H54 (cell line): ENCODE results near the gene TSC2.
A peak's percentile ranks its signal among the peaks of the same experiment; 100 is the strongest.
"Not testable (repeated sequence)": the region's sequence is repeated elsewhere in the genome, so short reads cannot be mapped to it uniquely, and the experiment has no call there.

ENCODE experiments used
- DNase-seq: peaks from one replicate; pipeline ENCODE4 v3.0.0; 2011; ENCODE audit warnings: low spot score, mixed read lengths; ENCODE audit not compliant: insufficient read length
- FAIRE-seq: peaks from 3 replicates; lab custom pipeline; 2011; peaks lifted over from hg19 to GRCh38; lab: Jason Lieb, UNC
- POLR2A ChIP-seq: IDR thresholded peaks from 2 replicates; pipeline ENCODE4 v1.6.1; 2011; ENCODE audit warnings: low read depth, mild to moderate bottlenecking, low read length

The TSC2 gene

DNA sequence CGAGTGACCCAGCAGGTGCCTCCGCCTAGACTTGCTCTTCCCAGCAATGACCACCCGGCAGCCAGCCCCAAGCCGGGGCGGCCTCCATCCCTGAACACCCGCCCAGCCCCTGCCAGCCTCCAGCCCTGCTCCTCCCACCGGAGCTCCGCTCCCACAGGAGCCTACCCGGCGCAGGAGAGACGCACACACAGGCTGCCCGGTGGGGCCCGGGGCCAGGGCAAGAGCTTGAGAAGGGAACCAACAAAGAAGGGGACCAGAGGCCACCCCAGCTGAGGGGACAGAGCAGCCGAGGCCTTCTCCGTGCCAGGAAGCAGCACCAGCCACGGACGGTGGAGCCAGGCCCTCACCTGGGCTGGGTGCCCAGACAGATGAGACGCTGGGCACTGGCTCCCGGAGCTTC, 74.1 kb downstream of the TSC2 start:
- DNase-seq (no peak), FAIRE-seq (no peak)
- no peak for TF ChIP-seq POLR2A

DNA sequence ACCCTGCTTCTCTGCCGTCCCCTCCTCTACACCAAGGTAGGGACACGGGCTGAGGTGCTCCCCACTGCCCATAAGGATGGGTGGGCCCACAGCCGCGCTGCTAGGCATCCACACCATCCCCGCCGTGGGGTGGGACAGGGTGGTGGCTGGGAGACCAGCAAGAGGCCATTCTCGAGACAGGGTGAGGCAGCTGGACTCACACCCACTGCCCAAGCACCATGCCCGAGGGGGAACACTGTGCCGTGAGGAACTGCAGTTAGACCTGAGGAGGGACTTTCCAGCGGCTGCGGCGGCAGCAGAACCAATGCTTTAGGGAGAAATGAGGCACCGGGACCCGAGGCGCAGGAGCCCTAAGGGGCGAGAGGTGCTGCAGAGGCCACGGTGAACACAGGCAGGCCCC, 74.6 kb downstream of the TSC2 start:
- no peak for DNase-seq
- no peak for TF ChIP-seq POLR2A
- FAIRE-seq: no peak

DNA sequence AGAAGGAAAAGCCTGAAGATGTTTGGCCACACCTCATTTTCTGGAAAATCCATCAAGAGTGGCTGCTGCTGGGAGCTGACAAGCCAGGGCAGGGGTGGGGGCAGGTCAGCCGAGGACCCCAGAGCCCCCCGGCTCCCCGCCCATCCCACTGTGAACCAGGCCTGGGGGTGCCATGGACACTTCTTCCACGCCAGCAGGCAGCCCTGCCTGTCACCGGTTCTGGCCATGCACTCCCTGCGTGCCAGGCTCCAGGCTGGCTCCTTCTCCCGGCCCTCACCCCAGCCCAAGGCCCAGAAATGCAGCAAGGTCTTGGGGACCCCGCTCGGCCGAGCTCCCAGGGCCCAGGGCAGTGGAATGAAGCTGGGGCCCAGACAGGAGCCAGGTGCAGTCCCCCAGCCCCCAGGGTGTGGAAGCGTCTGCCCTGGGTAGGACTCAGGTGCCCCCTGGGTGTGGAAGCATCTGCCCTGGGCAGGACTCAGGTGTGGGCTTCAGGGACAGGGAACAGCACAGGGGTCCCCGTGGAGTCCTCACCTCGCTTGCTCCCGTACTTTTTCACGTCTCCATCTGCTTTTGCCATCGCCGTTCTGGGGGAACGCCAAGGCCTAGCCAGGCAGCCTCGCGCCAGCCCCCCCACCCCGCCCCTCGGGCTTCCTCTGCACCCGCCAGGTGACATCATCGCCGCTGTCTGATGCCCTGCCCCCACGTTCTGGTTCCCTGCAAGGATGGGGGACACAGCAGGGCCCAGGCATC, 75.3 kb downstream of the TSC2 start:
- FAIRE-seq: not testable (repeated sequence)

DNA sequence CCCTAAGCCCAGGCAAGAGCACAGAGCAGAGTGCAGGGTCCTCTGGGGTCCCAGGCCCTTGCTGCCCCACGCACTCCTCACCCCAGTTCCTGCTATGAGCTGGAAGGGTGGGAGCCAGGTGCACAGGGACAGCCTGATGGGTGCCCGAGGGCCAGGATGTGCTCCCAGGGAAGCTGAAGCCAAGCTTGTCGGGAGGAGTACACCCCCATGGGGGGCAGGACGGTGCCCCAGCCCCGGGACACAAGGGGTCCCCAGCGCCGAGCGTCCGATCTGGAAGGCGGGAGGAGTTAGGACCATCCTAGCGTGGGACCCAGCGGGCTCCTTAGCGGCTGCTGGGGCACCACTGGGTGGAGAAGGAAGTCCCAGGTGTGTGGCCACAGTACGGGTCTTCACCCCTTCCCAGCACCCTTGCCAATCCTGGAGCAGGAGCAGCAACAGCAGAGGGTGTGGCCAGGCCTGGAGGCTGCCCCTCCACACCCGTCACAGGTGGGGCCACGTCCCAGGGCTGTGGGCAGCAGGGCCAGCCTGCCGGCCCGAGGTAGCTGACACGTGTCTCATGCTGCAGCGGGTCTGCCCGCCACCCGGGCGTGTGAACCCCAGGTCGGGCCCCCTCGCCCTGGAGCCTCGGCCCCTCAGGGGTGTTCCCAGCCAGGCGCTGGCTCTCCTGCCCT, 76.1 kb downstream of the TSC2 start:
- not testable (repeated sequence) for FAIRE-seq, DNase-seq

More for the DNA sequence above, 75.3 kb downstream of the TSC2 start:
- not testable (repeated sequence) for DNase-seq

DNA sequence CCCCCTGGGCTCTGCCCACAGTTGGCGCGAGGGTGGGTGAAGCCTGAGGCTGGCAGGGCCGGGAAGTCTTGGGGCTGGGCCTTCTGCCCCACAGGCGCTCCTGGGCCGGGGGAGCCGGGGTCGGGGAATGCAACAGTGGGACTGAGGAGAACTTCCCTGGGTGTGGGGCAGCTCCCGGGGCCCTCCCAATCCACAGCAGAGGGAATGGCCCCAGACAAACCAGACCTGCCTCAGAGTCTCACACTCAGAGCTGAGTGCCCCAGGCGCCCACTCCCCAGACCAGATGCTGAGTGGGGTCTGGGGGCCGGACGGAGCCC, 76.5 kb downstream of the TSC2 start:
- not testable (repeated sequence) for DNase-seq, FAIRE-seq

DNA sequence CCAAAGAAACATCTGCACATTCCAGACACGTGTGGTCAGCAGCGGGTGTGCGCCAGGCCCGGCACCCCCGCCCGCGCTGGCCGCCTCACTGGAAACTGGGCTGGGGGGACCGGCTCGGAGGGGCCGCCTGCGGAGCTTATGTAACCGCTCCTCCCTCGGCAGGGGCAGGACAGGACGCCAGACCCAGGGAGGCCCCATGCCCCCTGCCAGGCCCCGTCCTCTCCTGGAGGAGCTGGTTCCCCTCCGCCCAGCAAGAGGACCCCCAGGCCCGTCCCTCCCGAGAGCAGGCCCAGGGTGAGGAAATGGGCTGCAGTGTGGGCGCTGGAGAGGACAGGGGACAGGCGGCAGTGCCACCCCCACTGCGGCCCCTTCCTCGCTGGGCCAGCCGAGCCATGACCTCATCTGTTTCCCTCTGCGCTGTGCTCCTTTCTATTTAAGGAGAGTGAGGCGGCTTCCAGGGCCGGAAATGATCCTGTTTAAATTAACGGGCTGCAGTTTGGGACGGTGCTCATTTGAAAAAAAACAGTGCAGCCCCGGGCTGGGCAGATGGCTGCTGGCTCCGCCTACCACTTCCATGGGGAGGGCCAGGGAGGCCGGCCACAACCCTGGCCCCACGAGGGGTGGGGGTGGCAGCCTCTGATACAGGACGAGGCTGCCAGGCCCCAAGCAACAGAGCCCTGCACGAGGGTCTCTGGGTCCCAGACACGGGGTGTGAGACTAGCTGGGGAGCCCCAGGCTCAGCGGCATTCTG, 77.1 kb downstream of the TSC2 start:
- not testable (repeated sequence) for FAIRE-seq, DNase-seq
- TF ChIP-seq POLR2A: peak; percentile 22; the same call in 1 of the 2 replicates

DNA sequence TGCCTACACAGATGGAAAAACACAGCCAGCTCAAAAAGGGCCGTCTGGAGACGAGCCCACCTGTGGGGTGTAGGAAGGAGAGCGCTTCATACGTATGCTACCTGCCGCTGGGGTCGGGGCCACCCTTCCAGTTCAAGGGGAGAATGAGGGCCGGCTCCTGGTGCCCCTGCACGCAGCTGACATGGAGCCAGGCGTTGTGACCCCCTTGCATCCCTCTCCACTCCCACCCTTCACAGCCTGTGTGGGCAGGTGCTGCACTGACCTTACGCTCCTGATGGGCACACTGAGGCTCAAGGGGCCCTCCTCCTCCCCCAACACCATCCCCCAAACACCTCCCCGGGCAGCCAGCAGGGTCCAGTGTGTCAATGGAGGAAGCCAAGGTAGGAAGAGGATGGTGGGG, 77.8 kb downstream of the TSC2 start:
- not testable (repeated sequence) for FAIRE-seq, DNase-seq

DNA sequence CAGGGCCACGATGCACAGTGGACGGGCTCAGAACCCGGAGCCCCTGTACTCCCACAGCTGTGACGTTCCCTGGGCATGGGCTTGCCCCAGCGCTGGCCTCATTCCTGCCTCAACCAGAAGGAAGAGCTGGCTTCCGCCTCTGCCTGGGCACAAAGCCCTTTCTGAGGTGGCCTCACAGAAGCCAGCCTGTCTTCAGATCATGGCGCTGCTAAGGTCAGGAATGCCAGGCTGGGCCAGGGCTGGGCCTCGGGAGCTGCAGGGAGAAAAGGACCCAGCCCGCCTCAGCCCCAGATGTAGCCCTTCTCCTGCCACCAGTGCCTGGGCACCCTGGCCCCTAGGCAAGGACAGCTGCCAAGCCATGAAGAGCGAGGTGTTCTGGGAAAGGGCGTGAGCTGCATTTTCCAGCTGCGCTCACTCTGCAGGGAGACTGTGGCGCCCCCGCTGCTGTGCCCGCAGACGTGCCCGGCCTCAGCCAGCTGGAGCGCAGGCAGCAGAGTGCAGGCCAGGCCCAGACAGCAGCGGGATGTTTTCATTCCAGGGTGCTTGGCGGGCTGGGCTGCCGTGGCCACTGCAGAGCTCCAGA, 78.5 kb downstream of the TSC2 start:
- DNase-seq, FAIRE-seq: not testable (repeated sequence)

DNA sequence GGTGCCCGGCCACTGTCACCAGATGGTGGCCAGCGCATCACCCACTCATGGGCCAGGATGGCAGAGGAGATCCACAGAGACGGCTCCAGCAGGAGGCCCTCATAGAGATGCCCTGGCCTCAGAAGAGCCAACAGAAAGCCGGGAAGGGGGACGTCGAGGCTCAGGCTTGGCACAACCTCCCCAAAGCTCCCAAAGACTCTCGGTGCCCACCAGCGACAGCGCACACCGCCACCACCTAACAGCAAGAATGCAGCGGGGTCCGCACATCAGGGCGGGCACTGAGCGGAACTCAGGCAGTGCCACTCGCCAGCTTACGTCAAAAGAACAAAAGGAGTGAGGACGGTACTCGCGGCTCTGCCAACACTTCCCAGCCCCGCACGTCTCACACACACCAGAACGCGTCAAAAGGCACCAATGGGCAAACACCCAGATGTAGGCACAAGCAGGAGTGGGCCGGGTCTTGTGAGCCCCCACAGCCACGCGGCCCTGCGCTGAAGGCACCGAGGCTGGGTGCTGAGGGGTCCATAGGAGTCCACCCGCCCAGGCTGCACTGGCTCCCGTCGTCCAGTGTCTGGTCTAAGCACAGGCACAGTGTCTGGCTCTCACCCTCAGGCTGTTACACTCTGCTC, 79.3 kb downstream of the TSC2 start:
- FAIRE-seq, DNase-seq: not testable (repeated sequence)

DNA sequence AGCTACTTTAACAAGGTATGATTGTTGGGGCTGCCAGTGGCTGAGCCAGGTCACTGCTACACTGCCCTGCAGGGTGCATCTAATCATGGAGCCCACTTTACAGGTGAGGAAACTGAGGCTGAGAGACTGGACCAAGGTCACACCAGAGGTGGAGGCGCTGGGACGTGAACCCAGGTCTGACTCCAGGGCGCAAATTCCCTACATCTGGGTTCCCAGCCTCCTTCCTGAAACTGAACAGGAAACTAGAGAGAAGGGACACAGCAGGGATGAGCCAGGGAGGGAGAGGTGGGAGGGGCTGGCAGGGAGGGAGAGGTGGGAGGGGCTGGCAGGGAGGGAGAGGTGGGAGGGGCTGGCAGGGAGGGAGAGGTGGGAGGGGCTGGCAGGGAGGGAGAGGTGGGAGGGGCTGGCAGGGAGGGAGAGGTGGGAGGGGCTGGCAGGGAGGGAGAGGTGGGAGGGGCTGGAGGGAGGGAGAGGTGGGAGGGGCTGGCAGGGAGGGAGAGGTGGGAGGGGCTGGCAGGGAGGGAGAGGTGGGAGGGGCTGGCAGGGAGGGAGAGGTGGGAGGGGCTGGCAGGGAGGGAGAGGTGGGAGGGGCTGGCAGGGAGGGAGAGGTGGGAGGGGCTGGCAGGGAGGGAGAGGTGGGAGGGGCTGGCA, 80.0 kb downstream of the TSC2 start:
- FAIRE-seq, DNase-seq: not testable (repeated sequence)

DNA sequence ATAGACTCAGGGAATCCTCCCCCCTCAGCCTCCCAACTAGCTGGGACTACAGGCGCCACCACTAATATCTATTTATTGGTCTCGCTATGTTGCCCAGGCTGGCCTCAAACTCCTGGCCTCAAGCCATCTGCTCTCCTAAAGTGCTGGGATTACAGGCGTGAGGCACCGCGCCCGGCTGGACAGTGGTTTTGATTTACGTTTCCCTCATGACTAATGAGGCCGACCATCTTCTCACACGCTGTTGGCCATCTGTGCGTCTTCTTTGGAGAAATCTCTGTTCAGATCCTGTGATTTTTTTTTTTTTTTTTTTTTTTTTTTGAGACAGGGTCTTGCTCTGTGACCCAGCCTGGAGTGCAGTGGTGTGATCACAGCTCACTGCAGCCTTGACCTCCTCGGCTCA, 81.5 kb downstream of the TSC2 start:
- not testable (repeated sequence) for DNase-seq, FAIRE-seq

DNA sequence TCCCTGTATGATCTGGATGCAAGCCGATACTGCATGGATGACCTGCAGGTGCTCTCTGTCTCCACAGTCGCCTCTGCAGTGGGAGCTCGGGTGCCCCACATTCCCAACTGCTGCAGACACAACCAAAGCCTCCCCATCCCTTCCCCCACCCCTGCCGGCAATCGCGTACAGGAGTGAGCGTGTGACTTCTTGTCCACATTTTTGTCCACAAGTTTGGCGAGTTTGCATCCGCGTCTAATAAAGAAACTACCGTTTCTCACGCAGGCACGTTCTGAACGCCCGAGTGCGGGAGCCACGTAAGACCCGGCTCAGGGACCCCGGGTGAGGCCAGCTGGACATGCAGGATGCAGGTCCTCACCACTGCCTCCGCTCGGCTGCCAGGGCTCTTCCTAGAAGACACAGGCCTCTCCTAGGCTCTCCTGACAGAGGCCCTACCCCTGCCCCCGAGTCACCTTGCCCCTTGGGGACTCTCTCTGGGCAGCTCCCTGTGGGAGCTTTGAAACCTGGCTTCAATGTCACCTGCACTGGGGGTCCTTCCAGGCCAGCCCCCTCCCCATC, 82.2 kb downstream of the TSC2 start:
- FAIRE-seq, DNase-seq: not testable (repeated sequence)

DNA sequence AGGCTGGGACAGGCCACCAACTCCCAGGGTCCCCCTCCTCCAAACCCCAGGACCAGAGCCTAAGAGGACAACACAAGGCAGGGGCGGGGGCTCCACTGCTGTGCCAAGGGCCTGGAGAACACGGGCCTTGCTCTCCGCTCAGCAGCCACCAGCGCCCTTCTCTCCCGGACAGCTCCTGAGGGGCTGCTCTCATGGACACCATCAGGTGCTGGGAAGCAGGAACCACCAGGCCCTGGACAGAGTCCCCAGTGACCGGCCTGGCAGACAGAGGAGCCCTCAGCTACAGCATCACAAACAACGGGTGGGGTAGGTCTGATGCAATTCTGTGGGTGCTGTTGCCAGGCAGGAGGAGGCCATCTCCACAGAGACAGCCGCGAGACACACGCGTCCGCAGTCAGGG, 86.0 kb downstream of the TSC2 start:
- not testable (repeated sequence) for DNase-seq, FAIRE-seq

DNA sequence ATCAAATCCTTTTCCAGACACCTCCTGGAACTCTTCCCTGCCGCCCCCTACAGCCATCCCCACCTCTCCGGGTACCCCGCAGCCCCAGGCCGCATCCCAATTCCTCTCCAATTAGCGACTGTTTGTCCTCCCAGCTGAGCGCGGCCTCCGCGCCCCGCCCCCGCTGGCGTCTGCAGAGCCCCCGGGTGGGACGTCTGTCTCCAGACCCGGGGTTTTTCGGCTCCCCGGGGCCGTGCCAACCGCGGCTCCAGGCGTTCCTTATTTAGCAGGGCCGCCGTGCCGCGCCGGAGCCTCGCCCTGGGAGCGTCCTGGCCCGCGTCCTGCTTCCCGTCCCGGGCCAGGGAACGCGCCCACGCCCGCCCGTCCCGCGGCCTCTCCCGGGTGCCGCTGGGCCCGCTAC, 87.3 kb downstream of the TSC2 start:
- DNase-seq, FAIRE-seq: not testable (repeated sequence)
